Endothelial cell of umbilical vein (primary cell): ENCODE data around the gene CFAP45. TPM values are rescaled to one million over a fixed set of nuclear protein-coding genes. Genes with fewer than 3 reads are reported as not detected.

ENCODE experiments used
- BruUV-seq: library from RNA; stranded (reverse); fragments of 400-500 nt; replicated peaks from 2 replicates; lab custom pipeline; 2021; lab: Mats Ljungman, UMichigan
- CTCF ChIA-PET: fragments of 300-600, 350-600 bp; sonication (Branson Sonifier 250); formaldehyde crosslinking; loops from one replicate; lab custom pipeline; 2021; ENCODE audit warnings: antibody characterized with exemption, inconsistent platforms; lab: Charles Lee
- POLR2A ChIA-PET: fragments of 300-600, 350-600 bp; sonication (Branson Sonifier 250); formaldehyde crosslinking; loops from one replicate; lab custom pipeline; 2021; ENCODE audit warnings: antibody characterized with exemption, inconsistent platforms; lab: Charles Lee
- DNase-seq: peaks from one replicate; pipeline ENCODE4 v3.0.0-alpha.2; 2011; ENCODE audit warnings: low read depth, low spot score
- FAIRE-seq: peaks from 2 replicates; lab custom pipeline; 2011; peaks lifted over from hg19 to GRCh38; lab: Jason Lieb, UNC
- H2AFZ ChIP-seq: 2 replicates; pipeline ENCODE4 v1.6.0; 2012; ENCODE audit warnings: low read depth, low read length, control low read depth, inconsistent platforms
- H3K27ac ChIP-seq: 2 replicates; pipeline ENCODE4 v1.5.1; 2011; ENCODE audit warnings: low read depth, mild to moderate bottlenecking, control low read depth, low read length, moderate library complexity; ENCODE audit not compliant: insufficient read depth
- H3K27me3 ChIP-seq, 2 experiments: 2 replicates each; pipeline versions ENCODE4 v1.6.0 to v1.6.1; 2011; ENCODE audit warnings: low read length in 2 of 2, mixed read lengths in 1 of 2; ENCODE audit not compliant: control insufficient read depth in 2 of 2, insufficient read depth in 2 of 2
- H3K36me3 ChIP-seq, 2 experiments: 2 replicates in 1 of 2; 3 replicates in 1 of 2; pipeline ENCODE4 v1.5.1; 2011; ENCODE audit warnings: low read length in 2 of 2, mild to moderate bottlenecking in 1 of 2, moderate library complexity in 1 of 2; ENCODE audit not compliant: control insufficient read depth in 2 of 2, insufficient read depth in 2 of 2; ENCODE audit errors: extremely low read depth in 1 of 2
- H3K4me1 ChIP-seq: 3 replicates; pipeline ENCODE4 v1.5.1; 2011; ENCODE audit warnings: mild to moderate bottlenecking, low read length; ENCODE audit not compliant: control insufficient read depth, insufficient read depth; ENCODE audit errors: extremely low read depth
- H3K4me2 ChIP-seq: 2 replicates; pipeline ENCODE4 v1.6.1; 2011; ENCODE audit warnings: low read length, control low read depth, mixed read lengths; ENCODE audit not compliant: insufficient read depth
- H3K4me3 ChIP-seq, 3 experiments: fragments of 200-600 bp in 1 of 3; sonication (generic), shearing (Covaris generic) in 1 of 3; replicated peaks in 1 of 3; 2 replicates each; pipeline ENCODE4 v1.5.1; 2011 to 2016; ENCODE audit warnings: control low read depth in 3 of 3, low read length in 3 of 3, mild to moderate bottlenecking in 2 of 3, inconsistent platforms in 1 of 3, low read depth in 1 of 3, moderate library complexity in 1 of 3; ENCODE audit not compliant: insufficient read depth in 1 of 3
- H3K79me2 ChIP-seq: 2 replicates; pipeline ENCODE4 v1.6.0; 2012; ENCODE audit warnings: low read length, inconsistent platforms; ENCODE audit not compliant: control insufficient read depth, insufficient read depth
- H3K9ac ChIP-seq: replicated peaks from 2 replicates; pipeline ENCODE3; 2011; ENCODE audit warnings: low read length, control low read depth; ENCODE audit not compliant: insufficient read depth; ENCODE audit errors: extremely low read depth
- H3K9me1 ChIP-seq: replicated peaks from 3 replicates; pipeline ENCODE4 v1.6.0; 2011; ENCODE audit warnings: mild to moderate bottlenecking, low read length; ENCODE audit not compliant: control insufficient read depth, insufficient read depth; ENCODE audit errors: extremely low read depth
- H3K9me3 ChIP-seq: replicated peaks from 2 replicates; pipeline ENCODE4 v1.5.1; 2012; ENCODE audit warnings: low read length, inconsistent platforms; ENCODE audit not compliant: control insufficient read depth, insufficient read depth
- H4K20me1 ChIP-seq: replicated peaks from 2 replicates; pipeline ENCODE3; 2011; ENCODE audit warnings: mild to moderate bottlenecking, low read length; ENCODE audit not compliant: control insufficient read depth, insufficient read depth; ENCODE audit errors: extremely low read depth
- CTCF ChIP-seq, 2 donors: IDR thresholded peaks; 1 replicate in 1 of 2; 2 replicates in 1 of 2; pipeline ENCODE4 v1.5.1; 2011; ENCODE audit warnings: low read length in 2 of 2, mild to moderate bottlenecking in 2 of 2, moderate library complexity in 2 of 2, control low read depth in 1 of 2, inconsistent platforms in 1 of 2, low read depth in 1 of 2; ENCODE audit not compliant: insufficient read depth in 1 of 2; ENCODE audit errors: extremely low read depth in 1 of 2
- EZH2 ChIP-seq: IDR thresholded peaks from 2 replicates; pipeline ENCODE4 v1.6.1; 2012; ENCODE audit warnings: borderline replicate concordance, low read depth, mild to moderate bottlenecking, moderate library complexity, low read length, inconsistent platforms; ENCODE audit not compliant: severe bottlenecking
- FOS ChIP-seq: IDR thresholded peaks from 2 replicates; pipeline ENCODE4 v1.6.1; 2011; ENCODE audit warnings: mild to moderate bottlenecking, low read length, moderate library complexity, borderline replicate concordance; ENCODE audit not compliant: insufficient read depth
- GATA2 ChIP-seq: IDR thresholded peaks from 2 replicates; pipeline ENCODE4 v1.7.0; 2011; ENCODE audit warnings: low read depth, mild to moderate bottlenecking, moderate library complexity, mixed read lengths, low read length; ENCODE audit not compliant: insufficient read length, insufficient read depth
- JUN ChIP-seq: IDR thresholded peaks from 2 replicates; pipeline ENCODE4 v1.6.1; 2011; ENCODE audit warnings: borderline replicate concordance, low read depth; ENCODE audit not compliant: insufficient read length, insufficient read depth
- MYC ChIP-seq: IDR thresholded peaks from one replicate; pipeline ENCODE4 v1.6.1; 2011; ENCODE audit warnings: mild to moderate bottlenecking, low read depth, low read length
- POLR2A ChIP-seq: IDR thresholded peaks from 2 replicates; pipeline ENCODE4 v1.6.1; 2012; ENCODE audit warnings: low read depth, mild to moderate bottlenecking, control low read depth, low read length
- POLR2AphosphoS5 ChIP-seq: IDR thresholded peaks from 2 replicates; pipeline ENCODE4 v1.6.1; 2012; ENCODE audit warnings: low read depth, mild to moderate bottlenecking, control low read depth, low read length, moderate library complexity; ENCODE audit not compliant: insufficient read depth
- dilution Hi-C: fragments of 300-500 bp; cut with MboI; formaldehyde crosslinking; loops from one replicate; pipeline ENCODE4 v1.15.0; 2019; ENCODE audit warnings: low sequenced_read_pairs; ENCODE audit not compliant: extremely low pct_ligation_motif_present
- intact Hi-C: fragments of 100-400 bp; cut with micrococcal nuclease; formaldehyde crosslinking; loops from one replicate; pipeline ENCODE4 v1.10.0; 2022
- polyA plus RNA-seq, 4 experiments: library from polyadenylated mRNA; depleted of rRNA in 3 of 4; stranded (reverse) in 3 of 4; unstranded in 1 of 4; fragments of >200 nt; gene quantifications; 2 replicates each; pipeline versions ENCODE4 v1.2.1 to v1.2.3, GENCODE V29; 2011 to 2012; ENCODE audit warnings: missing spikeins in 1 of 4
- total RNA-seq: library from RNA; stranded (reverse); gene quantifications from 2 replicates; pipeline ENCODE4 v1.2.3, GENCODE V29; 2021

CFAP45 gene
- total and polyA plus RNA-seq, 2 donors (not counting 3 experiments of a cell fraction or from before 2014, with no cell fraction given), result 0.25 to 2.5 TPM

DNA sequence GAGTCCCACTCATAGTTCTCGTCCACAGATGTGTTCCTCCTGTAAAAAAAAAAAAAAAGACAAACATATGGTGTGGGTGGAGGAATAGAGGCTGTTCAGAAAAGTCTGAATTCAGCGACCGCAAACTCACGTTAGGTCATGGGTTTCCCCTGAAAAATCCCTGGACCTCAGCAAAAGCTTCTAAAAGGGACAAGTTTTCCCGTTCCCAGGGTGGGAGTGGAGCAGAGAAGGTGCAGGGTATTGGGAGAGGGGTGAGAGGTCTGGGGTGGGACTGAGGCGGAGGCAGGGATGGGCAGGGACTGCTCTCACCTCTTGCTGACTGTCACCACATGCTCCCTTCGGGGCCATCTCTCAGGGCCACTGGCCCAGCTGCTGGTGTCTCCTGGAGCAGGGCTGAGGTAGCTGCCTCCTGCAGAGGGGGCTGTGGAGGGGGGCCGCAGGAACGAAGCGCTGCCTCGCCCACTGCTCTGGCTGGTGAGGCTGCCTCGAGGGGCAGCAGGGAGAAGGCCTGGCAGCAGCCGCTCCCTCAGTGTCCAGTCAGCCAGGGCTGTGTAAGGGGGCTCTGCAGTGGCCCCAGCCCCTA is 28.0 kb upstream of the CFAP45 start:
- FAIRE-seq (no peak), DNase-seq (no peak)
- no peak overlapping the region for H3K4me3 ChIP-seq
- no TSS peak for BruUV-seq
- ChIA-PET CTCF (interaction anchor here (7.5 kb wide), 1 partner anchor 37 kb away, joined by 71 read pairs; no protein-coding TSS in a partner anchor), POLR2A (no interaction called here)
- H2AFZ ChIP-seq, result no peak overlapping the region
- no peaks in the 10 kb centered on the region for H3K27me3 ChIP-seq
- H3K9me3 ChIP-seq, result no peaks in the 10 kb centered on the region
- intact Hi-C loops (loop anchor here (10.0 kb wide), 1 partner anchor 1913 kb away; no protein-coding TSS in a partner anchor), dilution Hi-C loops (no loop called here)
- no peak overlapping the region for H3K27ac ChIP-seq
- H3K9me1 ChIP-seq, result no peaks in the 10 kb centered on the region
- no peaks in the 10 kb centered on the region for H4K20me1 ChIP-seq
- H3K36me3 ChIP-seq, result no peaks in the 10 kb centered on the region
- peaks cover 23% of the 10 kb centered on the region for H3K79me2 ChIP-seq
- H3K4me2 ChIP-seq, result no peak overlapping the region
- H3K4me1 ChIP-seq, result peaks cover 8% of the 10 kb centered on the region
- no peak overlapping the region for H3K9ac ChIP-seq
- no peak for TF ChIP-seq POLR2A
- TF ChIP-seq JUN, result no peak
- no peak for TF ChIP-seq POLR2AphosphoS5
- no peak for TF ChIP-seq MYC
- no peak for TF ChIP-seq GATA2
- TF ChIP-seq FOS, result no peak

DNA sequence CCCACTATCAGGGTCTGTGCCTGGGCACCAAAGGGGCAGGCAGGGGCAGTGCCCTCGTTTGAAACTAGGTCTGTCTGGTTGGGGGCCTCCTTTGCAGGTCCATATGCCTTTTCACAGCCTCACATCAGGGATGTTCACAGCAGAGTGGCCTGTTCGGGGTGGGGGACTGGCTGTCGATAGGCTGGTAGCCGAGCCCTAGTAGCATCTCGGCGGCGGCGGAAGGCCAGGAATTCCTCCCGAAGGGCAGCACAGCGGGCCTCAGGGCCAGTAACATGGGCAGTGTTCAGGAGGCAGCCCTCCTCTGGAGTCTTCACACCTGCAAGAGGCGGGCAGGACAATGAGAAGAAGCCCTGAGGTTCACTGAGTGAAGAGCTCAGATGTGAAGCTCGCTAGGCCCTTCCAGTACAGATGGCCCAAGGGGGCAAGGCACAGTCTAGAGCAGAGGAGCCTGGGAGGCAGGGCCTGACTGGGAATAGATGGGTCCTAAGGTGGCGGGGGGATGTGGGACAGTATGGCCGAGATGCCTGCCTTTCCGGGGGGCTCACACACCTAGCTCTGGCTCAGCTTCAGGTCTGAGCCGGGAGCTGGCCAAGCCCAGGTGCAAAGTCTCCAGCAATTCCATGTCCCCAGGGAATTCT is 27.4 kb upstream of the CFAP45 start:
- no peak for TF ChIP-seq CTCF (IDR thresholded peaks at IDR 0.05; ENCODE audit: extremely low read depth in 1 of 2, insufficient read depth in 1 of 2, low read depth in 1 of 2, low read length in 2 of 2)
- no peak for TF ChIP-seq EZH2
- no peak for TF ChIP-seq JUN
- ChIA-PET POLR2A (no interaction called here), CTCF (interaction anchor here (7.5 kb wide), 1 partner anchor 36 kb away, joined by 71 read pairs; no protein-coding TSS in a partner anchor)
- FAIRE-seq (no peak), DNase-seq (no peak)
- H3K4me1 ChIP-seq, result peaks cover 14% of the 10 kb centered on the region
- no peaks in the 10 kb centered on the region for H4K20me1 ChIP-seq
- H3K4me2 ChIP-seq, result no peak overlapping the region
- dilution Hi-C loops (no loop called here), intact Hi-C loops (loop anchor here (10.0 kb wide), 1 partner anchor 1913 kb away; no protein-coding TSS in a partner anchor)
- peaks cover 29% of the 10 kb centered on the region for H3K79me2 ChIP-seq
- H3K27ac ChIP-seq, result no peak overlapping the region
- H3K36me3 ChIP-seq, result no peaks in the 10 kb centered on the region
- H3K9me1 ChIP-seq, result no peaks in the 10 kb centered on the region
- no peak overlapping the region for H3K4me3 ChIP-seq
- no peaks in the 10 kb centered on the region for H3K27me3 ChIP-seq
- H3K9ac ChIP-seq, result no peak overlapping the region
- H2AFZ ChIP-seq, result no peak overlapping the region
- BruUV-seq, result no TSS peak
- H3K9me3 ChIP-seq, result no peaks in the 10 kb centered on the region
